Measurements from ENCODE around the gene DGCR2.

GRCh38 chr22:19082793-19083192, 39.4 kb downstream of the DGCR2 start:
- TF ChIP-seq NFIC (IDR thresholded peaks at IDR 0.05), result no peak
- TF ChIP-seq EP300 (IDR thresholded peaks at IDR 0.05; ENCODE audit: borderline replicate concordance), result no peak
- no peak for TF ChIP-seq YY1 (IDR thresholded peaks at IDR 0.05; ENCODE audit: low read depth)
